Gastrocnemius medialis (tissue), 4 donors: ENCODE results near the gene SFXN1.

Source experiments
- POLR2A ChIP-seq, 2 donors: fragments of 450-650 bp; IDR thresholded peaks; one replicate each; pipeline ENCODE4 v1.6.1; 2017; ENCODE audit warnings: antibody characterized with exemption in 2 of 2, mild to moderate bottlenecking in 2 of 2, moderate library complexity in 2 of 2
- TF ChIP-seq, protein P1 (sequence below), 5 experiments: fragments of 450-650 bp in 3 of 5; fragments of 200-600 bp in 2 of 5; sonication (generic) in 2 of 5; IDR thresholded peaks in 4 of 5; conservative IDR thresholded peaks in 1 of 5; 1 replicate in 4 of 5; 2 replicates in 1 of 5; pipeline ENCODE4 v1.5.1; 2016 to 2019; ENCODE audit warnings: antibody characterized with exemption in 5 of 5, mild to moderate bottlenecking in 3 of 5, moderate library complexity in 3 of 5

GRCh38 chr5:175460552-175460951, 17.8 kb upstream of the SFXN1 start:
- TF ChIP-seq, protein P1, sequence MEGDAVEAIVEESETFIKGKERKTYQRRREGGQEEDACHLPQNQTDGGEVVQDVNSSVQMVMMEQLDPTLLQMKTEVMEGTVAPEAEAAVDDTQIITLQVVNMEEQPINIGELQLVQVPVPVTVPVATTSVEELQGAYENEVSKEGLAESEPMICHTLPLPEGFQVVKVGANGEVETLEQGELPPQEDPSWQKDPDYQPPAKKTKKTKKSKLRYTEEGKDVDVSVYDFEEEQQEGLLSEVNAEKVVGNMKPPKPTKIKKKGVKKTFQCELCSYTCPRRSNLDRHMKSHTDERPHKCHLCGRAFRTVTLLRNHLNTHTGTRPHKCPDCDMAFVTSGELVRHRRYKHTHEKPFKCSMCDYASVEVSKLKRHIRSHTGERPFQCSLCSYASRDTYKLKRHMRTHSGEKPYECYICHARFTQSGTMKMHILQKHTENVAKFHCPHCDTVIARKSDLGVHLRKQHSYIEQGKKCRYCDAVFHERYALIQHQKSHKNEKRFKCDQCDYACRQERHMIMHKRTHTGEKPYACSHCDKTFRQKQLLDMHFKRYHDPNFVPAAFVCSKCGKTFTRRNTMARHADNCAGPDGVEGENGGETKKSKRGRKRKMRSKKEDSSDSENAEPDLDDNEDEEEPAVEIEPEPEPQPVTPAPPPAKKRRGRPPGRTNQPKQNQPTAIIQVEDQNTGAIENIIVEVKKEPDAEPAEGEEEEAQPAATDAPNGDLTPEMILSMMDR (IDR thresholded peaks at IDR 0.05 in 4 of 5, conservative IDR thresholded peaks at IDR 0.05 in 1 of 5) = no peak
- TF ChIP-seq POLR2A (IDR thresholded peaks at IDR 0.05) = no peak
